GM19193 (cell line): ENCODE measurements around the gene TRMT10B.
A peak's percentile ranks its signal among the peaks of the same experiment; 100 is the strongest.

Experiments used
- POLR2A ChIP-seq: IDR thresholded peaks from 4 replicates; pipeline ENCODE4 v1.6.1; 2011; ENCODE audit not compliant: insufficient read depth, insufficient read length; ENCODE audit errors: extremely low read depth

The TRMT10B gene

DNA sequence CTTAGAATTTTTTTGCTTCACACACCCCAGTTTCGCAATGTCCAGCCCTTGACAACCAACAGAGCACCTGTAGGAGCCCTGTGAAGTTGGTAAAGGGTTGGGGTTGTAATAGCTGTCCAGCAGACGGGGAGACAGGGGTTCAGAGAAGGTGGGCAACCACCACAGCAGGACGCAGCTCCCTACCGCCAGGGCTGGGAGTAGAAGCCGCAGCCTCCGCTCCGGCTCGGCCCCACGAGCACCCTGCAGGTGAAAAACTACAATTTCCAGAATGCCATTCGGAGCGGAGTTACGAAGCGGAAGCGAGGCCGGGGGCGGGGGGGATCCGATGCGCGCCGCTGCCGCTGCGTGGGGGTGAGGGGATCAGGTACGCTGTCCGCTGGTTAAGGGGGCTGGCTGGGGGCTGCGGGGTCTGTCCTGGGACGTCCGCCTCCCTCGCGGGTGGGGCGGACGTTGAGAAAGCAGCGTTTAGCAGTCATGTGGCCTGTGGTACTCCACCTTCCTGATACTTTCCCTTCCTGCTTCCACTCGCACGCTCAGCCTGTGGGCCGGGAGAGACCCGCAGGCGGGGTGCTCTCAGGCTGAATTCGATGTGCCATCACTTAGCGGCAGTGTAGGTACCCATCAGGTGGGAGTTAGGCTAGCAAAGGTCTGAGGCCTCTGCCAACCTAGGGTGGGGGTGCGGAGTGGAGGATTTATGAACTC lies at the start of gene TRMT10B:
Gene TRMT10B, plus strand, starts transcription at position 317 of the 702 bp plus-strand sequence. CDS start 8,127 bp downstream, outside the sequence.
- peak; percentile 71 for TF ChIP-seq POLR2A

DNA sequence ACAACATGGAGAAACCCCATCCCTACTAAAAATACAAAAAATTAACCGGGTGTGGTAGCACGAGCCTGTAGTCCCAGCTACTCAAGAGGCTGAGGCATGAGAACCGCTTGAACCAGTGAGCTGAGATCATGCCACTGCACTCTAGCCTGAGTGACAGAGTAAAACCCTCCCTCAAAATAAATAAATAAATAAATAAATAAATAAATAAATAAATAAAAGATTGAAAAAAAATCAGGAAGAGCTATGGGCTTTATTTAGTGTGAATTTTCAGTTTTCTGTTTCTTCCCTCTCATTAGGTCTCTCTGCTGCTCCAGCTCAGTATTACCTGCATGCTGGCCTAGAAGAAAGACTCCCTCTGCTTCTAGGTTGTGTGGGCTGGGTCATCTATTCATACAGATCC lies 47.8 kb upstream of the TRMT10B start:
- TF ChIP-seq POLR2A: no peak

DNA sequence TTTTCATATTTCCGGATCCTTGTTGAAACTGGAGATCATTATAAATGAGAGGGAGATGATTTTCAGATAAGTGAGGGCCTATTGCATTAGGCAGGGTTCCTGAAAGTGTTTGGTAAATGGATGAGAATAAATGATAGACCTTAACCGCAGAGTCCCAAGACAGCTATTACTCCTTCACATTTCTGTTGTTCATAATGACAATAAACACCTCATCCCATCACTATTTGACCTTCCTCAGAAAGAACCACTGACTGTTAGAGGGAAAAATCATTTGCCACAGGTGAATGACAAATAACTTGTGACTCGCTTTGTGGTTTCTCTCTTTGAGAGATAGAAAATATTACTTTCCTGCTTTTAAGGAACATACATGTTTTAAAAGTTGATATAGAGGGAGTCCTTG lies 47.3 kb upstream of the TRMT10B start:
- TF ChIP-seq POLR2A: no peak

- no peak for TF ChIP-seq POLR2A
These were observed 45.9 kb upstream of the TRMT10B start for GRCh38 chr9:37707748-37708147.

DNA sequence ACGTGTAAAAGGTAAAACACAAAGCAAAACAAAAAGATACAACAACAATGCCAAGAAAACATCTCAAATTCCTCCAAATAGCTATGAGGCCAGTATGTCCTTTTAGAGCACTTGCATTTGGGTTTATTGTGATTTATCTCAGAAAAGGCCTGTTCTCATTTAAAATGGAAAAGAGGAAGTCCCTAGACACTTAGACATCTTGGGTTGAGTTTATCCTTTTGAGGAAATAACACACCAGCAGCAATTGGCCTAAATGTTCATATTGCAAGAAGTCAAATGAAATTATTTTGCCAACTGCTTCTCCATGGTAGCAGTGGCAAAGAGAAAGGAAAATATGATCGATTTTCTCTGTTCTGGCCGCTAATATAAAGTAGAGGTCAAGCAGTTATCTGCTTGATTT lies 43.6 kb upstream of the TRMT10B start:
- TF ChIP-seq POLR2A: no peak

GRCh38 chr9:37715260-37715659 lies 38.3 kb upstream of the TRMT10B start:
- no peak for TF ChIP-seq POLR2A

- TF ChIP-seq POLR2A: no peak
These were observed 37.6 kb upstream of the TRMT10B start for GRCh38 chr9:37715991-37716505.

GRCh38 chr9:37719526-37719925 lies 34.1 kb upstream of the TRMT10B start:
- no peak for TF ChIP-seq POLR2A

GRCh38 chr9:37727013-37727412 lies 26.6 kb upstream of the TRMT10B start:
- TF ChIP-seq POLR2A: no peak

GRCh38 chr9:37729499-37729898 lies 24.1 kb upstream of the TRMT10B start:
- no peak for TF ChIP-seq POLR2A

DNA sequence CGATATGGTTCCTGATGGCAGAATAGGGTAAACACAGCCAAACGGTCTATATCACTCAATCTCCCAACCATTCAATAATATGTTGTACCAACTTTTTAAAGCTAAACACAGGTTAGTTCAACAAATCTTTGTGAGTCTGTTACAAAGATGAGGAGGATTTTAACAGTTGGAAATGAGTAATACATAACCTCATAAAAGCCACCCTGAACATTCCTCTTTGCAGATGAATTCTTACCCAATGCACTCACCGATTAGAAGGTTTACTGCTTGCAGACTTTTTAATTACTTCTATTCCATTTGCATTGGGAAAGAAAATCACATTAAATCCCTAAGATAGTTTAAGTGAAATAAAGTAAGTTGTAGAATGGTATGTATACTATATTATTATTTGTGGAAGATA lies 23.3 kb upstream of the TRMT10B start:
- TF ChIP-seq POLR2A: no peak

DNA sequence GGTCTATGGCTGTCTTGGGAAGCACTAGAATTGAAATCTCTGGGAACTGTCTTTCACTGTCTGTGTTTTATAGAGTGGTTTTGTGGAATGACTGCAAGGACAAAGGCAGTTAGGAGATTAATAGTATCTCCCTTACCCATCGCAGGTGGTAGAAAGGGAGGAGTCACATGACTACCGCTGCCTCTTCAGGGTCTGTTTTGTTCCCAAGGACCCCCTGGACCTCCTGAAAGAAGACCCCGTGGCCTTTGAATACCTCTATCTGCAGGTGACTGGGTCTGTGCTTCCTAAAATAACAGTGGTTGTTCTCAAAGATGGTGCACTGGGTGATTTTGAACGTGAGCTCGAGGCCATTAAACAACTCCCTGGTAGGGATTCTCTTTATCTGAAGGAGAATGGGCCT lies 22.8 kb upstream of the TRMT10B start:
- TF ChIP-seq POLR2A: no peak

DNA sequence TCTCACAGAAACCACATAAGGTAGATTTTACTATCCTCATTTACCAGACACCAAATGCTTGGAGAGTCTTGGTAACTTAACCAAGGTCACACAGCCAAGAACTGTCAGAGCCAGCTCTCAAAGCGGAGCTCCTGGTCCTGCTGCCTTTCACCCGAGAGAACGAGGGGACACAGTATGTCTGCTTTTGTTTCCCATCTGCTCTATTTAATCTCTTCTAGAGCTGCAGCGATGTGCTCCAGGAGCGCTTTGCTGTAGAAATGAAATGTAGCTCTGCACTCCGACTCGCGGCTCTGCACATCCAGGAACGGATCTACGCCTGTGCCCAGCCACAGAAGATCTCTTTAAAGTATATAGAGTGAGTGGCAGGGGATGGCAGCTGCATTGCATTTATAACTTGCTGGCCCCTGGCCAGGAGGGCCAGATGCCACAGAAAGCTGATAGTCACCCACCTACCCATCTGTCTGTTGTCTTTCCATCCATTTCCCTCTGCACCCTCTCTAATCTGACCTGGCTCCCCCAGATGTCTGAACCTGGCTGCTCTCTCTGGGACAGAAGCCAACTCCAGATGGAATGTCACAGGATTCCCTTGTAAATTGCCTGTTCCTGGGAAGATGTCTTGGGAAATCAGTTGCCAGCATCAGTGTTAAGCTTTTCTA lies 21.4 kb upstream of the TRMT10B start:
- TF ChIP-seq POLR2A: no peak

DNA sequence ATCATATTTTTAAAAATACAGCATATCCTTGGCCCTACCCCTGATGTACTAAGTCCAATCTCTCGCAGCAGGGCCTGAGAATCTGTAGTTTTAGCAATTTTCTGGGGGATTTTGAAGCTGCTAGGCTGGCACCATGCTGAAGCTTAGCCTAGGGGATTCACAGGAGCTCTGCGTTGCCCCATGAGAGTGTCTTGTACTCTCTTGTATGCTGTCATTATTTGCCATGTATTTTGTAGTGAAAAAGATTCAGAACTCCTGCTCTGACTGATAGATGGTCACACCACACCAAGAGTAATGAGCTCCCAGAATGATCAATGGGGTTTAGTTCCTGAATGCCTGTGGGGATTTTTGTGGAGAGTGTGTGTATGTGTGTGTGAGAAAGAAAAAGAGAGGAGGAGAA lies 20.7 kb upstream of the TRMT10B start:
- TF ChIP-seq POLR2A: no peak

DNA sequence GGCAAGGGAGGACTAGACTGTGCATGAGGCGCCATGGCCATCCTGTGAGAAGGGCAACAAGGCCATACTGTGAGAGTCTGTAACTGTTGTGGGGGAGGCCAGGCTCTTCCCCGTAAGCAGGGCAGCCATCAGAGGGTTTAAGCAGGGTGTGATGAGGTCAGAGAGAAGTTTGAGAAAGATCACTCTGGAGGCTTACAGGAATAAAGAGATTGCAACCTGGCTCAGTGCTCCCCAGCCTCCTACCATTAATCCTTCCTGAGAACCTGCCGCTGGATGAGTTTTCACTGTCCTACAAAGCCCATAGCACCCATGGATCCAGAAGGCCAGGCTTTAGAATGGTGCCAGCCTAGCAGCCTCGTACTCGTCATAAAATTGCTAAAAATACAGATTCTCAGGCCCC lies 14.4 kb upstream of the TRMT10B start:
- TF ChIP-seq POLR2A: no peak

DNA sequence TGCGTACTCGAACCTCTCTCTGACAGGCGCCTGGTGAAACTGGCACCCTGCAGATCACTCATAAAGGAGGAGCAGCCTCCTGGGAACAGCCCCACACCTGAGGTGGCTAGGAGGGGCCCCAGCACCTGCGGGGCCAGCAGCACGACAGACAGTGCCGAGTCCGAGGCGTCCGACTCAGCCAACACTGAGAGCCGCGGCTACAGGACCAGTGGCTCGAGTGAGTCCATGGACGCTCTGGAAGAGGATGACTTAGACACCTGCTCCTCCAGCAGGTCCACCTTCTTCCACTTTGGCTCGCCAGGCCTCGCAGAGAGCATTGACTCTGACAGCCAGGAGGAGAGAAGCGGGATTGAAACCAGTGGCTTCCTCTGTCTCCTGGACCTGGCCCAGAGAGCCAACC lies 13.5 kb upstream of the TRMT10B start:
- no peak for TF ChIP-seq POLR2A
